CD14-positive monocyte (primary cell): ENCODE measurements around the gene RIT1. TPM values are rescaled to one million over a fixed set of nuclear protein-coding genes. Genes with fewer than 3 reads are reported as not detected.

Source experiments
- DNase-seq, 3 donors: peaks; one replicate each; pipeline ENCODE4 v3.0.0-alpha.2; 2011 to 2022
- H2AFZ ChIP-seq: 2 replicates; pipeline ENCODE4 v1.6.0; 2012; ENCODE audit warnings: mild to moderate bottlenecking, low read depth, low read length, inconsistent platforms; ENCODE audit not compliant: insufficient read depth, poor library complexity, severe bottlenecking
- H3K27ac ChIP-seq, 2 donors: 1 replicate in 1 of 2; 2 replicates in 1 of 2; pipeline ENCODE4 v1.5.1; 2012 to 2013; ENCODE audit warnings: low read length in 2 of 2, control low read depth in 1 of 2, inconsistent platforms in 1 of 2, low read depth in 1 of 2, mild to moderate bottlenecking in 1 of 2
- H3K27me3 ChIP-seq, 2 donors: one replicate each; pipeline versions ENCODE4 v1.6.0 to v1.6.1; 2011 to 2013; ENCODE audit warnings: low read length in 2 of 2; ENCODE audit not compliant: control insufficient read depth in 2 of 2, insufficient read depth in 2 of 2
- H3K36me3 ChIP-seq, 2 donors: replicated peaks in 1 of 2; 1 replicate in 1 of 2; 2 replicates in 1 of 2; pipeline versions ENCODE4 v1.5.1 to v1.6.1; 2012 to 2013; ENCODE audit warnings: low read length in 2 of 2, control low read depth in 1 of 2, inconsistent platforms in 1 of 2, mild to moderate bottlenecking in 1 of 2; ENCODE audit not compliant: insufficient read depth in 2 of 2, control insufficient read depth in 1 of 2
- H3K4me1 ChIP-seq, 2 donors: 1 replicate in 1 of 2; 2 replicates in 1 of 2; pipeline versions ENCODE4 v1.5.1 to v1.6.1; 2012 to 2013; ENCODE audit warnings: low read length in 2 of 2, control low read depth in 1 of 2, inconsistent platforms in 1 of 2, mild to moderate bottlenecking in 1 of 2, moderate library complexity in 1 of 2; ENCODE audit not compliant: insufficient read depth in 2 of 2, control insufficient read depth in 1 of 2
- H3K4me2 ChIP-seq: replicated peaks from 2 replicates; pipeline ENCODE3; 2012; ENCODE audit warnings: low read length, moderate library complexity, mild to moderate bottlenecking; ENCODE audit not compliant: poor library complexity, severe bottlenecking; ENCODE audit errors: extremely low read depth
- H3K4me3 ChIP-seq, 3 experiments: fragments of 200-600 bp in 1 of 3; sonication (generic) in 1 of 3; replicated peaks in 1 of 3; 1 replicate in 2 of 3; 2 replicates in 1 of 3; pipeline ENCODE4 v1.5.1; 2011 to 2013; ENCODE audit warnings: low read length in 3 of 3, mild to moderate bottlenecking in 3 of 3, control low read depth in 2 of 3, low read depth in 2 of 3, inconsistent platforms in 1 of 3, moderate library complexity in 1 of 3
- H3K79me2 ChIP-seq: 2 replicates; pipeline ENCODE4 v1.6.0; 2012; ENCODE audit warnings: mild to moderate bottlenecking, control low read depth, inconsistent platforms, low read length, moderate library complexity; ENCODE audit not compliant: insufficient read depth
- H3K9ac ChIP-seq: 2 replicates; pipeline ENCODE4 v1.6.0; 2017; ENCODE audit warnings: low read length, mild to moderate bottlenecking; ENCODE audit not compliant: insufficient read depth, poor library complexity, severe bottlenecking
- H3K9me3 ChIP-seq, 2 donors: replicated peaks in 1 of 2; 1 replicate in 1 of 2; 2 replicates in 1 of 2; pipeline versions ENCODE4 v1.5.1 to v1.6.1; 2012 to 2013; ENCODE audit warnings: low read length in 2 of 2, control low read depth in 1 of 2; ENCODE audit not compliant: control insufficient read depth in 1 of 2, insufficient read depth in 1 of 2
- H4K20me1 ChIP-seq: 2 replicates; pipeline ENCODE4 v1.6.0; 2012; ENCODE audit warnings: mild to moderate bottlenecking, low read length, control low read depth, moderate library complexity; ENCODE audit not compliant: insufficient read depth
- H3K27ac Mint-ChIP-seq, 7 donors: one replicate each; pipeline ENCODE4 v1.8.0; 2020; ENCODE audit warnings: mild to moderate bottlenecking in 7 of 7, mixed read lengths in 7 of 7, moderate library complexity in 6 of 7, inconsistent platforms in 2 of 7
- H3K27me3 Mint-ChIP-seq, 3 donors: one replicate each; pipeline ENCODE4 v1.8.0; 2021 to 2022; ENCODE audit warnings: low read depth in 3 of 3, mild to moderate bottlenecking in 3 of 3, mixed read lengths in 3 of 3, moderate library complexity in 3 of 3, inconsistent platforms in 1 of 3
- H3K36me3 Mint-ChIP-seq, 2 donors: one replicate each; pipeline ENCODE4 v1.8.0; 2020; ENCODE audit warnings: mixed read lengths in 2 of 2, inconsistent platforms in 1 of 2, mild to moderate bottlenecking in 1 of 2
- H3K4me1 Mint-ChIP-seq: one replicate; pipeline ENCODE4 v1.8.0; 2020; ENCODE audit warnings: mild to moderate bottlenecking, mixed read lengths
- H3K4me3 Mint-ChIP-seq, 2 donors: one replicate each; pipeline ENCODE4 v1.8.0; 2020; ENCODE audit warnings: mild to moderate bottlenecking in 2 of 2, mixed read lengths in 2 of 2, moderate library complexity in 1 of 2
- H3K9me3 Mint-ChIP-seq, 7 donors: one replicate each; pipeline ENCODE4 v1.8.0; 2020 to 2022; ENCODE audit warnings: mixed read lengths in 7 of 7, mild to moderate bottlenecking in 6 of 7, moderate library complexity in 6 of 7, inconsistent platforms in 2 of 7
- CTCF ChIP-seq: fragments of 200-600 bp; IDR thresholded peaks from one replicate; pipeline ENCODE4 v1.8.0; 2022; ENCODE audit warnings: antibody characterized with exemption, mild to moderate bottlenecking
- WGBS: methylation state at CpG from one replicate; pipeline ENCODE4 v1.1.5; 2013; ENCODE audit warnings: missing lambda C conversion rate; ENCODE audit not compliant: insufficient coverage; 5-methylcytosine and 5-hydroxymethylcytosine counted together
- intact Hi-C, 2 donors: fragments of 100-400 bp; cut with micrococcal nuclease; formaldehyde crosslinking; loops; one replicate each; pipeline versions ENCODE4 v1.15.0 to v1.15.1; 2023
- polyA plus RNA-seq, 3 donors: library from polyadenylated mRNA; depleted of rRNA in 1 of 3; unstranded in 2 of 3; stranded (reverse) in 1 of 3; fragments of 300-500 nt in 2 of 3; fragments of >200 nt in 1 of 3; fragmentation: Illumina TruSeq in 2 of 3; gene quantifications; 1 replicate in 2 of 3; 2 replicates in 1 of 3; pipeline ENCODE4 v1.2.3, GENCODE V29; 2012 to 2021

RIT1 gene
- polyA plus RNA-seq, 3 donors = 57.2 to 76.8 (median 69.6) TPM

- peaks cover 0 to 7% (median 0%) of the 10 kb centered on the region in 7 donors for H3K9me3 Mint-ChIP-seq
- H4K20me1 ChIP-seq = peaks cover 71% of the 10 kb centered on the region
- WGBS = 97% methylated on average over 24 of the region's 27 CpGs
- H3K9ac ChIP-seq = no peak overlapping the region
- H3K4me1 ChIP-seq = peaks cover 41 to 64% of the 10 kb centered on the region in 2 donors
- peak overlapping the region in 1 of 2 donors; percentile 74 for H3K27ac ChIP-seq
- no peaks in the 10 kb centered on the region for H3K9me3 ChIP-seq
- no peaks in the 10 kb centered on the region for H3K27me3 ChIP-seq
- DNase-seq = no peak
- TF ChIP-seq CTCF = no peak
- peaks cover 90 to 92% of the 10 kb centered on the region in 2 donors for H3K36me3 ChIP-seq
- H3K4me3 ChIP-seq = no peak overlapping the region
- H3K4me1 Mint-ChIP-seq = peaks cover 36% of the 10 kb centered on the region
- intact Hi-C loops = no loop called here
- peaks cover 0 to 3% (median 0%) of the 10 kb centered on the region in 3 donors for H3K27me3 Mint-ChIP-seq
- H3K79me2 ChIP-seq = peaks cover 69% of the 10 kb centered on the region
- H3K36me3 Mint-ChIP-seq = peaks cover 81 to 95% of the 10 kb centered on the region in 2 donors
- no peak overlapping the region for H3K4me3 Mint-ChIP-seq
- no peak overlapping the region for H2AFZ ChIP-seq
- H3K27ac Mint-ChIP-seq = peak overlapping the region in 1 of 7 donors; percentile 53
- H3K4me2 ChIP-seq = no peak overlapping the region
These were observed 39.7 kb upstream of the RIT1 start for GRCh38 chr1:155950829-155951228.

GRCh38 chr1:155947741-155948140 is 36.6 kb upstream of the RIT1 start:
- Histone ChIP-seq H3K27ac (peak overlapping the region; percentile 75 to 81), H3K9ac (no peak overlapping the region), H3K4me2 (no peak overlapping the region), H3K4me3 (no peak overlapping the region), H3K27me3 (no peaks in the 10 kb centered on the region), H3K4me1 (peaks cover 66 to 77% of the 10 kb centered on the region in 2 donors), H2AFZ (no peak overlapping the region), H3K36me3 (peaks cover 60 to 62% of the 10 kb centered on the region in 2 donors), H3K79me2 (peaks cover 54% of the 10 kb centered on the region), H4K20me1 (peaks cover 46% of the 10 kb centered on the region), H3K9me3 (no peaks in the 10 kb centered on the region)
- peaks cover 69 to 89% of the 10 kb centered on the region in 2 donors for H3K36me3 Mint-ChIP-seq
- intact Hi-C loops = loop anchor here in 1 of 2 donors (2.0 kb wide), 1 partner anchor 13 kb away; no protein-coding TSS in a partner anchor
- peak overlapping the region; percentile 60 to 95 (median 79) for H3K27ac Mint-ChIP-seq
- H3K27me3 Mint-ChIP-seq = peaks cover 0 to 2% (median 0%) of the 10 kb centered on the region in 3 donors
- no peak for DNase-seq
- WGBS = 100% methylated on average over 1 of the region's 8 CpGs
- TF ChIP-seq CTCF = no peak
- no peak overlapping the region for H3K4me3 Mint-ChIP-seq
- H3K9me3 Mint-ChIP-seq = peaks cover 0 to 3% (median 0%) of the 10 kb centered on the region in 7 donors
- H3K4me1 Mint-ChIP-seq = peaks cover 61% of the 10 kb centered on the region
